Measurements from ENCODE around the gene SUCLG2.

DNA sequence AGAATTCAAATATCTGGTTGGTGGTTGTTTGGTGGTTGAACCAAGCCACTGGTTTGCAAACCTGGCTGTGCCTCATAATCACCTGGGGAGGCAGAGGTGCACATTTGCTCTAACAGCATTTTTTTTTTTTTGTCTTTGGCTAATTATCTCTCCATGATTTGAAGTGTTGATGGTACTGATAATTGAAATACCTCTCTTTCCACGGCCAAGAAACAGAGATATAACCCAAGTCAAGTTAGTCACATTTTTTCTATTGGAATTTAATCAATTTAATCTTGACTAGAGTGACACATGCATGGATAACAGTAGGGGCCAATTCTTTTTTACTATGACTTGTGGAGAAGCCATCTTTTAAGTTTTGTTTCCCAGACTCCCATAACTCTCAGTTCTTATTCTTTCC lies 37.5 kb upstream of the SUCLG2 start:
- TF ChIP-seq POLR2AphosphoS5 (IDR thresholded peaks at IDR 0.05; ENCODE audit: low read depth) (no peak), GABPA (IDR thresholded peaks at IDR 0.05; ENCODE audit: low read depth) (no peak)
- TF ChIP-seq, protein P1, sequence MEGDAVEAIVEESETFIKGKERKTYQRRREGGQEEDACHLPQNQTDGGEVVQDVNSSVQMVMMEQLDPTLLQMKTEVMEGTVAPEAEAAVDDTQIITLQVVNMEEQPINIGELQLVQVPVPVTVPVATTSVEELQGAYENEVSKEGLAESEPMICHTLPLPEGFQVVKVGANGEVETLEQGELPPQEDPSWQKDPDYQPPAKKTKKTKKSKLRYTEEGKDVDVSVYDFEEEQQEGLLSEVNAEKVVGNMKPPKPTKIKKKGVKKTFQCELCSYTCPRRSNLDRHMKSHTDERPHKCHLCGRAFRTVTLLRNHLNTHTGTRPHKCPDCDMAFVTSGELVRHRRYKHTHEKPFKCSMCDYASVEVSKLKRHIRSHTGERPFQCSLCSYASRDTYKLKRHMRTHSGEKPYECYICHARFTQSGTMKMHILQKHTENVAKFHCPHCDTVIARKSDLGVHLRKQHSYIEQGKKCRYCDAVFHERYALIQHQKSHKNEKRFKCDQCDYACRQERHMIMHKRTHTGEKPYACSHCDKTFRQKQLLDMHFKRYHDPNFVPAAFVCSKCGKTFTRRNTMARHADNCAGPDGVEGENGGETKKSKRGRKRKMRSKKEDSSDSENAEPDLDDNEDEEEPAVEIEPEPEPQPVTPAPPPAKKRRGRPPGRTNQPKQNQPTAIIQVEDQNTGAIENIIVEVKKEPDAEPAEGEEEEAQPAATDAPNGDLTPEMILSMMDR (IDR thresholded peaks at IDR 0.05; ENCODE audit: insufficient read depth, low read length): no peak

Data from HL-60 (cell line).